Measurements from ENCODE around the gene TFDP2. TPM values are rescaled to one million over a fixed set of nuclear protein-coding genes. Genes with fewer than 3 reads are reported as not detected.

Gene TFDP2
- total and polyA plus RNA-seq, 7 experiments from 2014 or later = 23.7 to 44.7 (median 40.6) TPM

GRCh38 chr3:142165194-142165593, 15.8 kb upstream of the TFDP2 start:
- ChIA-PET POLR2A (no interaction called here), CTCF (no interaction called here)
- Histone ChIP-seq H3K4me1 (ENCODE audit: control insufficient read depth in 2 of 2, insufficient read depth in 2 of 2, low read length in 2 of 2) (no peaks in the 10 kb centered on the region), H3K36me3 (ENCODE audit: control insufficient read depth in 2 of 3, insufficient read depth in 3 of 3, low read length in 3 of 3) (peaks cover 0 to 6% (median 0%) of the 10 kb centered on the region in 3 experiments), H3K27ac (ENCODE audit: low read depth, low read length) (no peak overlapping the region), H3K27me3 (ENCODE audit: control insufficient read depth in 2 of 2, insufficient read depth in 2 of 2, low read length in 2 of 2) (no peaks in the 10 kb centered on the region), H3K4me3 (ENCODE audit: low read length) (no peak overlapping the region), H3K9me3 (ENCODE audit: control insufficient read depth in 2 of 3, low read length in 3 of 3) (no peaks in the 10 kb centered on the region)
- ATAC-seq (no peak), DNase-seq (no peak)
- Mint-ChIP-seq H3K9me3 (no peaks in the 10 kb centered on the region), H3K4me1 (no peaks in the 10 kb centered on the region), H3K27ac (no peak overlapping the region), H3K27me3 (no peaks in the 10 kb centered on the region), H3K36me3 (peaks cover 8 to 36% (median 17%) of the 10 kb centered on the region in 5 donors), H3K4me3 (no peak overlapping the region)
- intact Hi-C loops (cut with micrococcal nuclease) = no loop called here

GRCh38 chr3:142159083-142159740, 9.9 kb upstream of the TFDP2 start:
- DNase-seq (no peak), ATAC-seq (no peak)
- Mint-ChIP-seq H3K4me3 (no peak overlapping the region), H3K9me3 (no peaks in the 10 kb centered on the region), H3K36me3 (peaks cover 0 to 12% (median 4%) of the 10 kb centered on the region in 5 donors), H3K27me3 (no peaks in the 10 kb centered on the region), H3K4me1 (peaks cover 0 to 3% (median 0%) of the 10 kb centered on the region in 7 donors), H3K27ac (no peak overlapping the region)
- no peaks in the 10 kb centered on the region for H3K9me3 ChIP-seq (ENCODE audit: control insufficient read depth in 2 of 3, low read length in 3 of 3)
- no peaks in the 10 kb centered on the region for H3K36me3 ChIP-seq (ENCODE audit: control insufficient read depth in 2 of 3, insufficient read depth in 3 of 3, low read length in 3 of 3)
- H3K4me3 ChIP-seq (ENCODE audit: low read length) = no peak overlapping the region
- intact Hi-C loops (cut with micrococcal nuclease) = no loop called here
- CTCF ChIA-PET = no interaction called here
- no peaks in the 10 kb centered on the region for H3K27me3 ChIP-seq (ENCODE audit: control insufficient read depth in 2 of 2, insufficient read depth in 2 of 2, low read length in 2 of 2)
- POLR2A ChIA-PET = no interaction called here
- no peaks in the 10 kb centered on the region for H3K4me1 ChIP-seq (ENCODE audit: control insufficient read depth in 2 of 2, insufficient read depth in 2 of 2, low read length in 2 of 2)
- no peak overlapping the region for H3K27ac ChIP-seq (ENCODE audit: low read depth, low read length)

- DNase-seq (no peak), ATAC-seq (no peak)
- no peak overlapping the region for H3K4me3 Mint-ChIP-seq
- H3K36me3 ChIP-seq (ENCODE audit: control insufficient read depth in 2 of 3, insufficient read depth in 3 of 3, low read length in 3 of 3) = no peaks in the 10 kb centered on the region
- POLR2A ChIA-PET = no interaction called here
- H3K27ac Mint-ChIP-seq = peak overlapping the region in 1 of 9 donors; percentile 47
- no peaks in the 10 kb centered on the region for H3K9me3 Mint-ChIP-seq
- intact Hi-C loops (cut with micrococcal nuclease) = no loop called here
- peaks cover 0 to 13% (median 0%) of the 10 kb centered on the region in 5 donors for H3K27me3 Mint-ChIP-seq
- CTCF ChIA-PET = interaction anchor here (0.6 kb wide), 1 partner anchor 764 kb away, joined by 3 read pairs; no protein-coding TSS in a partner anchor
- H3K9me3 ChIP-seq (ENCODE audit: control insufficient read depth in 2 of 3, low read length in 3 of 3) = no peaks in the 10 kb centered on the region
- no peaks in the 10 kb centered on the region for H3K4me1 ChIP-seq (ENCODE audit: control insufficient read depth in 2 of 2, insufficient read depth in 2 of 2, low read length in 2 of 2)
- no peak overlapping the region for H3K4me3 ChIP-seq (ENCODE audit: low read length)
- H3K36me3 Mint-ChIP-seq = peaks cover 0 to 3% (median 0%) of the 10 kb centered on the region in 5 donors
- H3K27ac ChIP-seq (ENCODE audit: low read depth, low read length) = no peak overlapping the region
- H3K4me1 Mint-ChIP-seq = peaks cover 0 to 14% (median 0%) of the 10 kb centered on the region in 7 donors
- no peaks in the 10 kb centered on the region for H3K27me3 ChIP-seq (ENCODE audit: control insufficient read depth in 2 of 2, insufficient read depth in 2 of 2, low read length in 2 of 2)
Observed at GRCh38 chr3:142154186-142154585, 4.8 kb upstream of the TFDP2 start.

- no peak for DNase-seq
- ChIA-PET POLR2A (no interaction called here), CTCF (no interaction called here)
- H3K27ac ChIP-seq (ENCODE audit: low read depth, low read length) = no peak overlapping the region
- intact Hi-C loops (cut with micrococcal nuclease) = no loop called here
- H3K9me3 ChIP-seq (ENCODE audit: control insufficient read depth in 2 of 3, low read length in 3 of 3) = no peaks in the 10 kb centered on the region
- ATAC-seq = no peak
- Mint-ChIP-seq H3K36me3 (peaks cover 0 to 3% (median 0%) of the 10 kb centered on the region in 5 donors), H3K4me3 (no peak overlapping the region), H3K4me1 (peaks cover 12 to 27% (median 13%) of the 10 kb centered on the region in 7 donors), H3K9me3 (no peaks in the 10 kb centered on the region), H3K27ac (no peak overlapping the region), H3K27me3 (peaks cover 0 to 16% (median 0%) of the 10 kb centered on the region in 5 donors)
- no peaks in the 10 kb centered on the region for H3K36me3 ChIP-seq (ENCODE audit: control insufficient read depth in 2 of 3, insufficient read depth in 3 of 3, low read length in 3 of 3)
- H3K4me1 ChIP-seq (ENCODE audit: control insufficient read depth in 2 of 2, insufficient read depth in 2 of 2, low read length in 2 of 2) = peaks cover 0 to 10% of the 10 kb centered on the region in 2 donors
- no peak overlapping the region for H3K4me3 ChIP-seq (ENCODE audit: low read length)
- H3K27me3 ChIP-seq (ENCODE audit: control insufficient read depth in 2 of 2, insufficient read depth in 2 of 2, low read length in 2 of 2) = no peaks in the 10 kb centered on the region
Observed at GRCh38 chr3:142152384-142152783, 3.0 kb upstream of the TFDP2 start.

- ATAC-seq (no peak), DNase-seq (no peak)
- no peak overlapping the region for H3K27ac ChIP-seq (ENCODE audit: low read depth, low read length)
- Mint-ChIP-seq H3K4me1 (peaks cover 17 to 29% (median 18%) of the 10 kb centered on the region in 7 donors), H3K4me3 (no peak overlapping the region), H3K27me3 (peaks cover 0 to 16% (median 0%) of the 10 kb centered on the region in 5 donors), H3K36me3 (no peaks in the 10 kb centered on the region), H3K9me3 (no peaks in the 10 kb centered on the region), H3K27ac (no peak overlapping the region)
- peaks cover 0 to 13% of the 10 kb centered on the region in 2 donors for H3K4me1 ChIP-seq (ENCODE audit: control insufficient read depth in 2 of 2, insufficient read depth in 2 of 2, low read length in 2 of 2)
- ChIA-PET CTCF (no interaction called here), POLR2A (no interaction called here)
- H3K27me3 ChIP-seq (ENCODE audit: control insufficient read depth in 2 of 2, insufficient read depth in 2 of 2, low read length in 2 of 2) = no peaks in the 10 kb centered on the region
- H3K9me3 ChIP-seq (ENCODE audit: control insufficient read depth in 2 of 3, low read length in 3 of 3) = no peaks in the 10 kb centered on the region
- H3K36me3 ChIP-seq (ENCODE audit: control insufficient read depth in 2 of 3, insufficient read depth in 3 of 3, low read length in 3 of 3) = no peaks in the 10 kb centered on the region
- intact Hi-C loops (cut with micrococcal nuclease) = no loop called here
- H3K4me3 ChIP-seq (ENCODE audit: low read length) = no peak overlapping the region
Observed at GRCh38 chr3:142151828-142152227, 2.5 kb upstream of the TFDP2 start.

GRCh38 chr3:142151240-142151639, 1.9 kb upstream of the TFDP2 start:
- Mint-ChIP-seq H3K4me1 (peaks cover 17 to 29% (median 23%) of the 10 kb centered on the region in 7 donors), H3K4me3 (no peak overlapping the region), H3K27me3 (peaks cover 0 to 16% (median 0%) of the 10 kb centered on the region in 5 donors), H3K36me3 (no peaks in the 10 kb centered on the region), H3K27ac (peak overlapping the region in 2 of 9 donors; percentile 1 to 5), H3K9me3 (no peaks in the 10 kb centered on the region)
- Histone ChIP-seq H3K4me3 (ENCODE audit: low read length) (no peak overlapping the region), H3K4me1 (ENCODE audit: control insufficient read depth in 2 of 2, insufficient read depth in 2 of 2, low read length in 2 of 2) (peaks cover 0 to 13% of the 10 kb centered on the region in 2 donors), H3K27me3 (ENCODE audit: control insufficient read depth in 2 of 2, insufficient read depth in 2 of 2, low read length in 2 of 2) (no peaks in the 10 kb centered on the region), H3K36me3 (ENCODE audit: control insufficient read depth in 2 of 3, insufficient read depth in 3 of 3, low read length in 3 of 3) (no peaks in the 10 kb centered on the region), H3K9me3 (ENCODE audit: control insufficient read depth in 2 of 3, low read length in 3 of 3) (no peaks in the 10 kb centered on the region), H3K27ac (ENCODE audit: low read depth, low read length) (no peak overlapping the region)
- POLR2A ChIA-PET = no interaction called here
- CTCF ChIA-PET = no interaction called here
- ATAC-seq (no peak), DNase-seq (no peak)
- intact Hi-C loops (cut with micrococcal nuclease) = no loop called here

- Histone ChIP-seq H3K4me3 (ENCODE audit: low read length) (no peak overlapping the region), H3K9me3 (ENCODE audit: control insufficient read depth in 2 of 3, low read length in 3 of 3) (no peaks in the 10 kb centered on the region), H3K4me1 (ENCODE audit: control insufficient read depth in 2 of 2, insufficient read depth in 2 of 2, low read length in 2 of 2) (peaks cover 0 to 13% of the 10 kb centered on the region in 2 donors), H3K36me3 (ENCODE audit: control insufficient read depth in 2 of 3, insufficient read depth in 3 of 3, low read length in 3 of 3) (no peaks in the 10 kb centered on the region), H3K27me3 (ENCODE audit: control insufficient read depth in 2 of 2, insufficient read depth in 2 of 2, low read length in 2 of 2) (no peaks in the 10 kb centered on the region), H3K27ac (ENCODE audit: low read depth, low read length) (no peak overlapping the region)
- intact Hi-C loops (cut with micrococcal nuclease) = no loop called here
- ChIA-PET CTCF (no interaction called here), POLR2A (interaction anchor here (1.7 kb wide), 1 partner anchor 22 kb away, joined by 4 read pairs; no protein-coding TSS in a partner anchor)
- ATAC-seq = no peak
- peaks cover 17 to 33% (median 24%) of the 10 kb centered on the region in 7 donors for H3K4me1 Mint-ChIP-seq
- no peak for DNase-seq
- peak overlapping the region; percentile 85 to 94 (median 90) for H3K4me3 Mint-ChIP-seq
- no peaks in the 10 kb centered on the region for H3K36me3 Mint-ChIP-seq
- peaks cover 0 to 16% (median 0%) of the 10 kb centered on the region in 5 donors for H3K27me3 Mint-ChIP-seq
- H3K9me3 Mint-ChIP-seq = no peaks in the 10 kb centered on the region
- H3K27ac Mint-ChIP-seq = peak overlapping the region in 7 of 9 donors; percentile 57 to 93 (median 88)
Observed at GRCh38 chr3:142150271-142150670, 927 bp upstream of the TFDP2 start.
